Measurements from ENCODE around the gene PCK1. TPM values are rescaled to one million over a fixed set of nuclear protein-coding genes. Genes with fewer than 3 reads are reported as not detected.

The PCK1 gene
- polyA plus RNA-seq, 1 experiment, result not detected

GRCh38 chr20:57555457-57556184 lies 5.3 kb upstream of the PCK1 start:
- H3K9me3 ChIP-seq (ENCODE audit: control insufficient read depth, insufficient read depth, low read length), result no peaks in the 10 kb centered on the region
- H3K27ac ChIP-seq (ENCODE audit: low read depth, low read length), result no peak overlapping the region
- TF ChIP-seq CTCF (IDR thresholded peaks at IDR 0.05; ENCODE audit: low read depth, low read length), result no peak
- no peak overlapping the region for H3K4me3 ChIP-seq (ENCODE audit: low read depth, low read length)
- no peak for DNase-seq (ENCODE audit: low read depth, low spot score)
- ChIA-PET POLR2A (no interaction called here), CTCF (interaction anchor here (0.7 kb wide), 1 partner anchor 581 kb away, joined by 3 read pairs; no protein-coding TSS in a partner anchor)
- no peaks in the 10 kb centered on the region for H3K27me3 ChIP-seq (ENCODE audit: control insufficient read depth, insufficient read depth, low read length)

GRCh38 chr20:57556980-57557274 lies 4.0 kb upstream of the PCK1 start:
- Histone ChIP-seq H3K4me3 (ENCODE audit: low read depth, low read length) (no peak overlapping the region), H3K9me3 (ENCODE audit: control insufficient read depth, insufficient read depth, low read length) (no peaks in the 10 kb centered on the region), H3K27ac (ENCODE audit: low read depth, low read length) (no peak overlapping the region), H3K27me3 (ENCODE audit: control insufficient read depth, insufficient read depth, low read length) (peaks cover 4% of the 10 kb centered on the region)
- DNase-seq (ENCODE audit: low read depth, low spot score), result no peak
- POLR2A ChIA-PET, result no interaction called here
- TF ChIP-seq CTCF (IDR thresholded peaks at IDR 0.05; ENCODE audit: low read depth, low read length), result no peak
- CTCF ChIA-PET, result no interaction called here

GRCh38 chr20:57557926-57558613 lies 2.8 kb upstream of the PCK1 start:
- Histone ChIP-seq H3K27me3 (ENCODE audit: control insufficient read depth, insufficient read depth, low read length) (peaks cover 4% of the 10 kb centered on the region), H3K9me3 (ENCODE audit: control insufficient read depth, insufficient read depth, low read length) (no peaks in the 10 kb centered on the region), H3K4me3 (ENCODE audit: low read depth, low read length) (no peak overlapping the region), H3K27ac (ENCODE audit: low read depth, low read length) (no peak overlapping the region)
- no peak for DNase-seq (ENCODE audit: low read depth, low spot score)
- ChIA-PET POLR2A (no interaction called here), CTCF (interaction anchor here (0.5 kb wide), 1 partner anchor 40 kb away, joined by 4 read pairs; no protein-coding TSS in a partner anchor)
- no peak for TF ChIP-seq CTCF (IDR thresholded peaks at IDR 0.05; ENCODE audit: low read depth, low read length)

GRCh38 chr20:57558614-57559288 lies 2.2 kb upstream of the PCK1 start:
- no peak for DNase-seq (ENCODE audit: low read depth, low spot score)
- Histone ChIP-seq H3K9me3 (ENCODE audit: control insufficient read depth, insufficient read depth, low read length) (no peaks in the 10 kb centered on the region), H3K4me3 (ENCODE audit: low read depth, low read length) (no peak overlapping the region), H3K27ac (ENCODE audit: low read depth, low read length) (no peak overlapping the region), H3K27me3 (ENCODE audit: control insufficient read depth, insufficient read depth, low read length) (peaks cover 4% of the 10 kb centered on the region)
- POLR2A ChIA-PET, result no interaction called here
- TF ChIP-seq CTCF (IDR thresholded peaks at IDR 0.05; ENCODE audit: low read depth, low read length), result no peak
- CTCF ChIA-PET, result interaction anchor here (0.5 kb wide), 1 partner anchor 40 kb away, joined by 4 read pairs; no protein-coding TSS in a partner anchor

- Histone ChIP-seq H3K27me3 (ENCODE audit: control insufficient read depth, insufficient read depth, low read length) (peaks cover 4% of the 10 kb centered on the region), H3K9me3 (ENCODE audit: control insufficient read depth, insufficient read depth, low read length) (no peaks in the 10 kb centered on the region), H3K27ac (ENCODE audit: low read depth, low read length) (no peak overlapping the region), H3K4me3 (ENCODE audit: low read depth, low read length) (no peak overlapping the region)
- ChIA-PET CTCF (interaction anchor here (0.6 kb wide), 1 partner anchor 262 kb away, joined by 3 read pairs; no protein-coding TSS in a partner anchor), POLR2A (no interaction called here)
- no peak for DNase-seq (ENCODE audit: low read depth, low spot score)
- no peak for TF ChIP-seq CTCF (IDR thresholded peaks at IDR 0.05; ENCODE audit: low read depth, low read length)
Observed at GRCh38 chr20:57559289-57559634, 1.6 kb upstream of the PCK1 start.
